Measurements from ENCODE around the gene ARL6.

- TF ChIP-seq POLR2A (IDR thresholded peaks at IDR 0.05; ENCODE audit: low read depth, low read length) (no peak), TAF1 (IDR thresholded peaks at IDR 0.05; ENCODE audit: borderline replicate concordance, low read depth, low read length) (no peak)
Observed at GRCh38 chr3:97822359-97822775, 57.8 kb downstream of the ARL6 start.

Data from GM12892 (cell line).